Pancreas (tissue), 10 donors: ENCODE data around the gene DNAH9. TPM values are rescaled to one million over a fixed set of nuclear protein-coding genes. Genes with fewer than 3 reads are reported as not detected.

Experiments
- ATAC-seq, 4 donors: fragments of 200-7000 bp; cut with Tn5 transposase; one replicate each; pipeline versions ENCODE4 v1.8.0 to v1.9.1; 2020; ENCODE audit warnings: mild to moderate bottlenecking in 4 of 4, moderate library complexity in 4 of 4
- DNase-seq, 6 donors: peaks; one replicate each; pipeline ENCODE4 v3.0.0-alpha.2; 2020
- FAIRE-seq: peaks from 2 replicates; lab custom pipeline; 2012; peaks lifted over from hg19 to GRCh38; lab: Jason Lieb, UNC
- H3K27ac ChIP-seq, 4 donors: fragments of 200-600 bp; sonication (generic); 1 replicate in 3 of 4; 2 replicates in 1 of 4; pipeline versions ENCODE4 v1.5.0 to v1.8.0; 2020
- H3K27me3 ChIP-seq, 4 donors: fragments of 200-600 bp; one replicate each; pipeline ENCODE4 v1.8.0; 2021
- H3K36me3 ChIP-seq, 3 donors: fragments of 200-600 bp; sonication (generic) in 1 of 3; one replicate each; pipeline versions ENCODE4 v1.5.0 to v1.8.0; 2020 to 2021
- H3K4me1 ChIP-seq, 3 donors: fragments of 200-600 bp; one replicate each; pipeline ENCODE4 v1.8.0; 2021
- H3K4me3 ChIP-seq, 4 donors: fragments of 200-600 bp; sonication (generic) in 2 of 4; one replicate each; pipeline versions ENCODE4 v1.5.0 to v1.8.0; 2020 to 2021
- H3K9me3 ChIP-seq, 4 donors: fragments of 200-600 bp; one replicate each; pipeline ENCODE4 v1.8.0; 2021
- WGBS, 2 donors: extraction: QIAGEN DNeasy Blood & Tissue Kit; methylation state at CpG; one replicate each; pipeline ENCODE4 v1.1.7; 2013; 5-methylcytosine and 5-hydroxymethylcytosine counted together
- intact Hi-C, 3 donors: fragments of 100-400 bp; cut with DNase I; formaldehyde crosslinking; loops; one replicate each; pipeline versions ENCODE4 v1.11.1 to v1.14.2; 2022
- polyA plus RNA-seq, 2 donors: library from polyadenylated mRNA; stranded (reverse); fragments of 200-250 nt; gene quantifications; one replicate each; pipeline ENCODE4 v1.2.3, GENCODE V29; 2013
- total RNA-seq, 6 donors: library from RNA; stranded (reverse); fragmentation: NEBNext Ultra II Directional in 4 of 6; extraction: Animal tissue kit (Norgen Biotek cat#: 25700) in 4 of 6; gene quantifications; one replicate each; pipeline versions ENCODE4 v1.2.1 to v1.2.4, GENCODE V29; 2021 to 2023
- TF ChIP-seq, protein P1 (sequence below), 4 donors: fragments of 200-600 bp; sonication (generic) in 3 of 4; IDR thresholded peaks; one replicate each; pipeline versions ENCODE4 v1.5.0 to v1.8.0; 2021; ENCODE audit warnings: antibody characterized with exemption in 4 of 4
- donor health status: healthy with polysubstance abuse.
- donor health status: DM: no; HTN: no; CAD: no; lungs with moderate emphysema.
- donor health status: DM: no; HTN: no; CAD: no.
- donor health status: control.
- donor health status: control.
- donor health status: Bipolar disorder and iron deficiency.
- donor health status: DM: yes; HTN: yes; CAD: no.
- donor health status: DM: no; HTN: no; CAD: no.
- donor health status: DM: no; HTN: no; CAD: no.
- donor health status: DM: yes; HTN: yes; CAD: no.

Gene DNAH9
- total and polyA plus RNA-seq, 8 donors = 0.53 to 2.4 (median 1.3) TPM

GRCh38 chr17:11645426-11645825 lies 47.2 kb downstream of the DNAH9 start:
- H3K4me3 ChIP-seq = no peak overlapping the region
- H3K27me3 ChIP-seq = no peaks in the 10 kb centered on the region
- intact Hi-C loops = no loop called here
- no peak for ATAC-seq
- H3K36me3 ChIP-seq = no peaks in the 10 kb centered on the region
- no peak for DNase-seq
- no peak overlapping the region for H3K27ac ChIP-seq
- FAIRE-seq = no peak
- TF ChIP-seq, protein P1, sequence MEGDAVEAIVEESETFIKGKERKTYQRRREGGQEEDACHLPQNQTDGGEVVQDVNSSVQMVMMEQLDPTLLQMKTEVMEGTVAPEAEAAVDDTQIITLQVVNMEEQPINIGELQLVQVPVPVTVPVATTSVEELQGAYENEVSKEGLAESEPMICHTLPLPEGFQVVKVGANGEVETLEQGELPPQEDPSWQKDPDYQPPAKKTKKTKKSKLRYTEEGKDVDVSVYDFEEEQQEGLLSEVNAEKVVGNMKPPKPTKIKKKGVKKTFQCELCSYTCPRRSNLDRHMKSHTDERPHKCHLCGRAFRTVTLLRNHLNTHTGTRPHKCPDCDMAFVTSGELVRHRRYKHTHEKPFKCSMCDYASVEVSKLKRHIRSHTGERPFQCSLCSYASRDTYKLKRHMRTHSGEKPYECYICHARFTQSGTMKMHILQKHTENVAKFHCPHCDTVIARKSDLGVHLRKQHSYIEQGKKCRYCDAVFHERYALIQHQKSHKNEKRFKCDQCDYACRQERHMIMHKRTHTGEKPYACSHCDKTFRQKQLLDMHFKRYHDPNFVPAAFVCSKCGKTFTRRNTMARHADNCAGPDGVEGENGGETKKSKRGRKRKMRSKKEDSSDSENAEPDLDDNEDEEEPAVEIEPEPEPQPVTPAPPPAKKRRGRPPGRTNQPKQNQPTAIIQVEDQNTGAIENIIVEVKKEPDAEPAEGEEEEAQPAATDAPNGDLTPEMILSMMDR (IDR thresholded peaks at IDR 0.05) = no peak
- no peaks in the 10 kb centered on the region for H3K9me3 ChIP-seq
- H3K4me1 ChIP-seq = no peaks in the 10 kb centered on the region
- 91 to 98% methylated on average over 2 of the region's 2 CpGs for WGBS, 2 donors

DNA sequence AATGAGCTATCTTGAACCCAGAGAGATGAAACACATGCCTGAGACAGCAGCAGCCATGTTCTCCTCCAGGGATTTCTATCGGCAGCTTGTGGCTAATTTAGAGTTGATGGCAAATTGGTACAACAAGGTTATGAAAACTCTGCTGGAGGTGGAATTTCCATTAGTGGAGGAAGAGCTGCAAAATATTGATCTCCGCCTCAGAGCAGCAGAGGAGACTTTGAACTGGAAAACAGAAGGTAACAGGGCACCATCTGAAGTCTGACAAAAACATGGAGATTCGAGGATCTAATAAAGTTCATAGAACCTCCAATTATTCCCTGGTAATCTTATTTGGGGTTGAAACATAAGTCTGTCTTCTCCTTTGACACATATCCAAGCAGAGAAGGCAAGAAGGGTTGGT lies 52.8 kb downstream of the DNAH9 start:
- no peaks in the 10 kb centered on the region for H3K9me3 ChIP-seq
- FAIRE-seq = no peak
- intact Hi-C loops = no loop called here
- TF ChIP-seq, protein P1 (IDR thresholded peaks at IDR 0.05) = no peak
- H3K4me3 ChIP-seq = no peak overlapping the region
- WGBS, 2 donors = 66 to 68% methylated on average over 3 of the region's 3 CpGs
- H3K27me3 ChIP-seq = no peaks in the 10 kb centered on the region
- no peaks in the 10 kb centered on the region for H3K36me3 ChIP-seq
- no peak overlapping the region for H3K27ac ChIP-seq
- ATAC-seq = no peak
- H3K4me1 ChIP-seq = no peaks in the 10 kb centered on the region
- no peak for DNase-seq

- no peaks in the 10 kb centered on the region for H3K27me3 ChIP-seq
- WGBS, 2 donors = 24 to 33% methylated on average over 1 of the region's 1 CpG
- FAIRE-seq (no peak), ATAC-seq (no peak), DNase-seq (no peak)
- H3K9me3 ChIP-seq = no peaks in the 10 kb centered on the region
- no peaks in the 10 kb centered on the region for H3K36me3 ChIP-seq
- TF ChIP-seq, protein P1 (IDR thresholded peaks at IDR 0.05) = no peak
- intact Hi-C loops = no loop called here
- H3K4me3 ChIP-seq = no peak overlapping the region
- H3K4me1 ChIP-seq = no peaks in the 10 kb centered on the region
- no peak overlapping the region for H3K27ac ChIP-seq
Measured at GRCh38 chr17:11668618-11669017, 70.3 kb downstream of the DNAH9 start.

DNA sequence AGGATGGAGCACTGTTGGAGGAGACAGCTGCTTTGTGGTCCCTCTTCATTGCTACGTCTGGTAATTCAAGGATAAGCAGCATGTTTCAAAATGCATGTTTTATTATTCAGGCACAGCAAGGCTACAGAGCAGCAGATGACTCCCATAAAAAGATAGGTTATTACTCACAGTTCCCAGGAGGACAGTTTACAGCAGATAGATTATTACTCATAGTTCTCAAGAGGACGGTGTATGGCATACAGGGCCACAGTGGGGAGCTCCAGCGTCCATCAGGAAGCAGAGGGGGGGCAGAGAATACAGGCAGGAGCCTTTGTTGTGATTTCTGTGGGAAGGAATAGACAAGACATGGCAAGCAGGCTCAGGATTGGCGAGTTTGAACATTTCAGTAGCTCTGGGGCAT lies 72.9 kb downstream of the DNAH9 start:
- TF ChIP-seq, protein P1 (IDR thresholded peaks at IDR 0.05) = no peak
- Histone ChIP-seq H3K4me3 (no peak overlapping the region), H3K27me3 (no peaks in the 10 kb centered on the region), H3K9me3 (no peaks in the 10 kb centered on the region), H3K36me3 (no peaks in the 10 kb centered on the region), H3K4me1 (no peaks in the 10 kb centered on the region), H3K27ac (no peak overlapping the region)
- FAIRE-seq (no peak), DNase-seq (no peak), ATAC-seq (no peak)
- 50 to 53% methylated on average over 4 of the region's 4 CpGs for WGBS, 2 donors
- intact Hi-C loops = no loop called here

- FAIRE-seq (no peak), ATAC-seq (no peak), DNase-seq (no peak)
- Histone ChIP-seq H3K36me3 (no peaks in the 10 kb centered on the region), H3K9me3 (no peaks in the 10 kb centered on the region), H3K4me3 (no peak overlapping the region), H3K4me1 (no peaks in the 10 kb centered on the region), H3K27ac (no peak overlapping the region), H3K27me3 (no peaks in the 10 kb centered on the region)
- 63 to 78% methylated on average over 2 of the region's 2 CpGs for WGBS, 2 donors
- intact Hi-C loops = no loop called here
- TF ChIP-seq, protein P1 (IDR thresholded peaks at IDR 0.05) = no peak
Measured at GRCh38 chr17:11682646-11683045, 84.4 kb downstream of the DNAH9 start.
